ENCODE measurements around the gene LAD1. TPM values are rescaled to one million over a fixed set of nuclear protein-coding genes. Genes with fewer than 3 reads are reported as not detected.

The LAD1 gene
- total and polyA plus RNA-seq, 4 experiments from 2014 or later = 0.17 TPM; not detected in 3

DNA sequence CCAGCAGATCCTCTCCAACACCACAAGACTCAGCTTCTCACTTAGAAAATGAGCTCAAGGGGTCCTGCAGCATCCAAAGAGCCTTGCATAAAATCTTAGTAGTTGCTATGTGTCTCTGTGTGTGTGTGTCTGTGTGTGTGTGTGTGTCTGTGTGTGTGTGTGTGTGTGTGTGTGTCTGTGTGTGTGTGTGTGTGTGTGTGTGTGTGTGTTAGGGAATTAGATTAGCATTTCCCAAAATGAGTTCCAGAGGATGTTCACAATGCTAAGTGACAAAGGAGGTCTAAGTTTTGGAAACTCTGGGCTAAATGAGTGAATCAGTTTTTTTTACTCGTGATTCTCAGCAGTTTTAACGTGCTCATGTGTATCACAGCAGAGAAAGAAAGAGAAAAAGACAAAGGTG, 52.1 kb downstream of the LAD1 start:
- ChIA-PET POLR2A (ENCODE audit: partially characterized antibody) (no interaction called here), CTCF (ENCODE audit: partially characterized antibody) (no interaction called here)
- Mint-ChIP-seq H3K36me3 (no peaks in the 10 kb centered on the region), H3K27ac (no peak overlapping the region), H3K4me1 (no peaks in the 10 kb centered on the region), H3K27me3 (peaks cover 17 to 19% of the 10 kb centered on the region in 2 donors), H3K4me3 (no peak overlapping the region), H3K9me3 (no peaks in the 10 kb centered on the region)
- no peak overlapping the region for H3K27ac ChIP-seq (ENCODE audit: low read depth, low read length)
- DNase-seq = no peak
- H3K36me3 ChIP-seq (ENCODE audit: insufficient read depth, low read length) = no peaks in the 10 kb centered on the region
- intact Hi-C loops (cut with micrococcal nuclease) = no loop called here
- no peaks in the 10 kb centered on the region for H3K4me1 ChIP-seq (ENCODE audit: insufficient read depth, low read length)
- no peaks in the 10 kb centered on the region for H3K27me3 ChIP-seq (ENCODE audit: insufficient read depth, low read length)
- H3K9me3 ChIP-seq (ENCODE audit: control insufficient read depth in 1 of 2, low read length in 2 of 2) = no peaks in the 10 kb centered on the region
- no peak overlapping the region for H3K4me3 ChIP-seq (ENCODE audit: low read length in 2 of 2)

DNA sequence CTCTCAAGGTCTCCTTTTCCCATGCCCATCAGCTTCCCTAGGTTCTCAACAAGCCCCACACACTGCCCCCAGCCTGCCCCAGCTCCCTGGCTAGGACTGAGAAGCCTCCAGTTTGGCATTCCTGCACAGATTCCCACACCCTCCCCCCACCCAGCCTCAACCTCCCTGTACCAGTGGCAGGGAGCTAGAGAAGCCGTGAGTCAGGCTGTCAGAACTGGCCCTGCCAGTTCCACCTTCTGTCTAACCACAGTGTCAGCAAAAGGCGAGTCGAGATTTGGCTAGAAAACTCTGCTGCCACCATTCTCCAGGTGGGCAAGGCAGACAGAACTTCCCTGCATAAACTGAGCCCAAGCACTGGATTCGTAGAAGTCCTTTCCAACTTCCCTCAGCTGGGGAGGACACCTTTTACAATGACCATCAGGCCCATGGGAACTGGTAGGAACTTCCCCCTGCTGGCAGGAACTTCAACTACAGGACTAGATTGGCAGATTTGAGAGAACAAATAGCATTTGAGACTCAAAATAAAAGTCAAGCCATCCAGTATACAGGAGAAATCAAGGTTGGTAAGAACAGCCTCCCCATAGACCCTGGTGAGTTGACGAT, 52.7 kb downstream of the LAD1 start:
- POLR2A ChIA-PET (ENCODE audit: partially characterized antibody) = no interaction called here
- Histone ChIP-seq H3K9me3 (ENCODE audit: control insufficient read depth in 1 of 2, low read length in 2 of 2) (no peaks in the 10 kb centered on the region), H3K4me3 (ENCODE audit: low read length in 2 of 2) (no peak overlapping the region), H3K27me3 (ENCODE audit: insufficient read depth, low read length) (no peaks in the 10 kb centered on the region), H3K27ac (ENCODE audit: low read depth, low read length) (no peak overlapping the region), H3K4me1 (ENCODE audit: insufficient read depth, low read length) (no peaks in the 10 kb centered on the region), H3K36me3 (ENCODE audit: insufficient read depth, low read length) (no peaks in the 10 kb centered on the region)
- Mint-ChIP-seq H3K9me3 (no peaks in the 10 kb centered on the region), H3K27me3 (peaks cover 14 to 17% of the 10 kb centered on the region in 2 donors), H3K4me3 (no peak overlapping the region), H3K27ac (no peak overlapping the region), H3K36me3 (no peaks in the 10 kb centered on the region), H3K4me1 (no peaks in the 10 kb centered on the region)
- DNase-seq = no peak
- CTCF ChIA-PET (ENCODE audit: partially characterized antibody) = no interaction called here
- intact Hi-C loops (cut with micrococcal nuclease) = no loop called here

DNA sequence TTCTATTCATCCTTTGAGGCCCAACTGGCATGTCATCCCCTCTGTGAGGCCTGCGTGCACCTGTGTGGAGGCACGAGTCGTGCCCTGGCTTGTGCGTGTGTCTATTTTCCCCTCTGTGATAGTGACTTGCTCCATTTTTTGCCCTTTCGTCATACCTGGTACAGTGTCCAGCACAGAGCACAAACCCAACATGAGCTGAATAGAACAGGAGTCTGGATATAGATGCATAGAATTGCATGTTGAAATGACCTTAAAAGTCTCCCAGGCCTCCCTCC, 54.1 kb downstream of the LAD1 start:
- no peak overlapping the region for H3K27ac Mint-ChIP-seq
- Histone ChIP-seq H3K27me3 (ENCODE audit: insufficient read depth, low read length) (no peaks in the 10 kb centered on the region), H3K4me1 (ENCODE audit: insufficient read depth, low read length) (no peaks in the 10 kb centered on the region), H3K36me3 (ENCODE audit: insufficient read depth, low read length) (no peaks in the 10 kb centered on the region), H3K4me3 (ENCODE audit: low read length in 2 of 2) (no peak overlapping the region), H3K27ac (ENCODE audit: low read depth, low read length) (no peak overlapping the region), H3K9me3 (ENCODE audit: control insufficient read depth in 1 of 2, low read length in 2 of 2) (no peaks in the 10 kb centered on the region)
- H3K4me3 Mint-ChIP-seq = no peak overlapping the region
- H3K9me3 Mint-ChIP-seq = peaks cover 0 to 4% (median 0%) of the 10 kb centered on the region in 8 donors
- intact Hi-C loops (cut with micrococcal nuclease) = no loop called here
- H3K27me3 Mint-ChIP-seq = peaks cover 13% of the 10 kb centered on the region in 2 donors
- H3K36me3 Mint-ChIP-seq = no peaks in the 10 kb centered on the region
- no peaks in the 10 kb centered on the region for H3K4me1 Mint-ChIP-seq
- ChIA-PET CTCF (ENCODE audit: partially characterized antibody) (no interaction called here), POLR2A (ENCODE audit: partially characterized antibody) (no interaction called here)
- DNase-seq = no peak

DNA sequence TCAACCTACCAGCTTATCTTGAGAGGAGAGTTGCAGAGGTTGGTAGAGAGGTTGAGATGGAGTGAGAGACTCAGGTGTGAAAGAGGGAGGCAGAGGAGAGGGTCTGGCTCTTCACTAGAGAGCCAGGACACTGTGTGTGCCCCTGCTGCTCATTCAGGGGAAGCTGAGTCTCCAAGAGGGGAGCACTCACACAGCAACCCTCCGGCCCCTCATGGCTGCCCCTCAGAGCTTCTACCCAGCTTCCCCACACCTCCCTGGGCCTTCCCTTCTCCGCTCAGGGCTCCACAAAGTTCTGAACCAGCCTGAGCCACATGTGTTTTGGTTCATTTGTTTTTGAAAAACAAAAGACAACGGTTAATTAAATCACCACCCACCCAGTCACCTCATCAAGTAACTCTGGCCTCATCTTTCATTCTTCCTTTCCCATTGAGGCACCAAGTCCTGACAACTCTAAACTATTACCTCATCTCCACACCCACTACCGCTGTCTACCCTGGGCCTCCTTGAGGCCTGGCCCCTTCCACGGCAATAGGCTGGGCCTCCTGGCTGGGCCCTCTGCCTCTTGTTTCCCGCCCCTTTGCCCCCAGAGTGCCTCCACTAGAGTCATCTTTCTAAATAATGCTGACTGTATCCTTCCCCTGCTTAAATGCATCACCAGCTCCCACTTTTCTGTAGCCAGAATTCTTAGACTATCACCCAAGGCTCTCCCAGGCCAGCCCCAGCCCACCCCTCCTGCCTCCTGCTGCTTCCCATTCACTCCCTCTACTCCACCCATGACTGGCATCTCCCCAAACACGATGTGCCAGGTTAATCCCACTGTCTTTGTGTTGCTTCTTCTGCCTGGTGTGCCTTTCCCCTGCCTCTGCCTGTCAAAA, 54.7 kb downstream of the LAD1 start:
- DNase-seq = no peak
- H3K9me3 ChIP-seq (ENCODE audit: control insufficient read depth in 1 of 2, low read length in 2 of 2) = no peaks in the 10 kb centered on the region
- no peak overlapping the region for H3K27ac ChIP-seq (ENCODE audit: low read depth, low read length)
- Mint-ChIP-seq H3K4me3 (no peak overlapping the region), H3K27ac (no peak overlapping the region), H3K36me3 (no peaks in the 10 kb centered on the region), H3K27me3 (peaks cover 12 to 14% of the 10 kb centered on the region in 2 donors), H3K4me1 (no peaks in the 10 kb centered on the region), H3K9me3 (peaks cover 0 to 4% (median 0%) of the 10 kb centered on the region in 8 donors)
- H3K27me3 ChIP-seq (ENCODE audit: insufficient read depth, low read length) = no peaks in the 10 kb centered on the region
- intact Hi-C loops (cut with micrococcal nuclease) = no loop called here
- ChIA-PET POLR2A (ENCODE audit: partially characterized antibody) (no interaction called here), CTCF (ENCODE audit: partially characterized antibody) (no interaction called here)
- no peaks in the 10 kb centered on the region for H3K4me1 ChIP-seq (ENCODE audit: insufficient read depth, low read length)
- no peaks in the 10 kb centered on the region for H3K36me3 ChIP-seq (ENCODE audit: insufficient read depth, low read length)
- H3K4me3 ChIP-seq (ENCODE audit: low read length in 2 of 2) = no peak overlapping the region

DNA sequence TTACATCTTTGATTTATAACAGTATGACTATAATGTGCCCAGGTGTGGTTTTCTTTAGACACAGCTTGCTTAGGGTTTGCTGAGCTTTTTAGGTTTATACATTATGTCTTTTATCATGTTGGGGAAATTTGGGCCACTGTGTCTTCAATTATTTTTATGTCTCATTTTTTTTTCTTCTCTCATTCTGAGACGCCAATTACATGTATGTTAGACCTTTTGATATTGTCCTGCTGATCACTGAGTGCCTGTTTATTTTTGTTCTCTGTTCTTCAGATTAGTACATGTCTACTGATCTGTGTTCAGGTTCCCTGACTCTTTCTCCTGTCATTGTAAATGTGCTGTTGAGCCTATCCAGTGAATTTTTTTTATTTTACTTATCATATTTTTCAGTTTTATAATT, 57.7 kb downstream of the LAD1 start:
- no peaks in the 10 kb centered on the region for H3K36me3 Mint-ChIP-seq
- intact Hi-C loops (cut with micrococcal nuclease) = no loop called here
- ChIA-PET POLR2A (ENCODE audit: partially characterized antibody) (no interaction called here), CTCF (ENCODE audit: partially characterized antibody) (no interaction called here)
- H3K4me1 Mint-ChIP-seq = no peaks in the 10 kb centered on the region
- Histone ChIP-seq H3K36me3 (ENCODE audit: insufficient read depth, low read length) (no peaks in the 10 kb centered on the region), H3K4me1 (ENCODE audit: insufficient read depth, low read length) (no peaks in the 10 kb centered on the region), H3K27me3 (ENCODE audit: insufficient read depth, low read length) (no peaks in the 10 kb centered on the region), H3K27ac (ENCODE audit: low read depth, low read length) (no peak overlapping the region), H3K9me3 (ENCODE audit: control insufficient read depth in 1 of 2, low read length in 2 of 2) (no peaks in the 10 kb centered on the region), H3K4me3 (ENCODE audit: low read length in 2 of 2) (no peak overlapping the region)
- peaks cover 0 to 4% (median 0%) of the 10 kb centered on the region in 8 donors for H3K9me3 Mint-ChIP-seq
- no peak for DNase-seq
- no peak overlapping the region for H3K4me3 Mint-ChIP-seq
- H3K27ac Mint-ChIP-seq = no peak overlapping the region
- H3K27me3 Mint-ChIP-seq = peaks cover 10% of the 10 kb centered on the region in 2 donors

DNA sequence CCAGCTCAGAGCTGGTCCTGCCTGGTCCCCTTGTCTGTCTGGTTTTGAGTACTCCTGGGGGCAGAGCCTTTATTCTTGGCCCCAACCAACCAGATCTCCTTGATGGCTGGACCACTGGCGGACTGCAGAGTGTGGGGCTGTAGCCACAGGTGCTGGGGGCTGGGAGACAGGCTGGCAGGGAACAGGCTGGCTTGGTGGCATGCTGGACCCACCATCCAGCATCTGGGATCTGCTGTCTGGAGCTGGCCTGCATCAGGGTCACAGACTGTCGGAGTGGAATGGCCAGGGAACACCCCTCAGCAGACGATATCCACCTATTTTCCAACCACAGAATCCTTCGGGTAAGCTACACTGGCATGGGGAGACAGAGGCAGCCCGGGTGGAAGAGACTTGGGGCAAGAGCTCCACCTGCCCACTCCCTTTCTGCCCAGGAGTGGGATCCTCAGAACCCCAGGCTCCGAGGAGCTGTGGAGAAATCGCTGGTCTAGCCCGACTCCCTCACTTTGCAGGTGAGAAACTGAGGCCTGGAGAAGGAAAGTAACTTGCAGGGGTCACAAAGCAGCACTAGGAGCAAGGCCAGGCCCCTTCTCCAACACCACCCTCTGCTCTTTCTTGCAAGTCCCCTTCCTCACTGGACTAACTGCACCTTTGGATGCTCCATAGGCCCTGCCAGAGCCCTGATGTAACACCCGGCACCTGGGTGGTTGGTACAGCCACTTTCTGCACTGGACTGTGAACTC, 62.2 kb downstream of the LAD1 start:
- H3K9me3 Mint-ChIP-seq = peaks cover 0 to 4% (median 0%) of the 10 kb centered on the region in 8 donors
- H3K4me3 Mint-ChIP-seq = no peak overlapping the region
- Histone ChIP-seq H3K9me3 (ENCODE audit: control insufficient read depth in 1 of 2, low read length in 2 of 2) (no peaks in the 10 kb centered on the region), H3K4me3 (ENCODE audit: low read length in 2 of 2) (no peak overlapping the region), H3K4me1 (ENCODE audit: insufficient read depth, low read length) (no peaks in the 10 kb centered on the region), H3K27me3 (ENCODE audit: insufficient read depth, low read length) (no peaks in the 10 kb centered on the region), H3K27ac (ENCODE audit: low read depth, low read length) (no peak overlapping the region), H3K36me3 (ENCODE audit: insufficient read depth, low read length) (no peaks in the 10 kb centered on the region)
- no peak for DNase-seq
- intact Hi-C loops (cut with micrococcal nuclease) = no loop called here
- no peak overlapping the region for H3K27ac Mint-ChIP-seq
- CTCF ChIA-PET (ENCODE audit: partially characterized antibody) = no interaction called here
- no peaks in the 10 kb centered on the region for H3K36me3 Mint-ChIP-seq
- H3K4me1 Mint-ChIP-seq = no peaks in the 10 kb centered on the region
- peaks cover 5% of the 10 kb centered on the region in 2 donors for H3K27me3 Mint-ChIP-seq
- POLR2A ChIA-PET (ENCODE audit: partially characterized antibody) = no interaction called here

DNA sequence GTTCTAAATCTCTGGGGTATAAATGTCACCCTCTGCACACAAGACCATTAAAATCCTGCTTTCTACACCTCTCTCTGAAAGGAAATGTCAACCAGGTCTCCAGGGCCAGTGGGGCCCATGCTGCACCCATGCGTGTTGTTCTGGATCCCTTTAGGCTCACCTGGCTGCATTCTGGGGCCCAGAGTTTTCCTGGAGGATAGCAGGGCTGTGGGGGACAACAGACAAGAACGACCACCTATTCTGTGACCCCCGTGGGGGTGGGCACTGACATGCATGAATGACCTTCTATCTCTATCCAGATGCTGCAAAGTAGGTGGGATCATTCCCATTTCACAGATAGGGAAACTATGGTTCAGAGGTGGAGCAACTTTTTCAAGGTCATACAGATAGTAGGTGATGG, 63.2 kb downstream of the LAD1 start:
- intact Hi-C loops (cut with micrococcal nuclease) = no loop called here
- ChIA-PET POLR2A (ENCODE audit: partially characterized antibody) (no interaction called here), CTCF (ENCODE audit: partially characterized antibody) (no interaction called here)

More for the DNA sequence above, 63.2 kb downstream of the LAD1 start:
- Mint-ChIP-seq H3K27me3 (peaks cover 5% of the 10 kb centered on the region in 2 donors), H3K4me3 (no peak overlapping the region), H3K4me1 (no peaks in the 10 kb centered on the region), H3K27ac (no peak overlapping the region), H3K36me3 (no peaks in the 10 kb centered on the region), H3K9me3 (no peaks in the 10 kb centered on the region)
- H3K36me3 ChIP-seq (ENCODE audit: insufficient read depth, low read length) = no peaks in the 10 kb centered on the region
- H3K9me3 ChIP-seq (ENCODE audit: control insufficient read depth in 1 of 2, low read length in 2 of 2) = no peaks in the 10 kb centered on the region
- no peaks in the 10 kb centered on the region for H3K27me3 ChIP-seq (ENCODE audit: insufficient read depth, low read length)
- no peak for DNase-seq
- H3K4me1 ChIP-seq (ENCODE audit: insufficient read depth, low read length) = no peaks in the 10 kb centered on the region
- no peak overlapping the region for H3K27ac ChIP-seq (ENCODE audit: low read depth, low read length)
- no peak overlapping the region for H3K4me3 ChIP-seq (ENCODE audit: low read length in 2 of 2)

All from CD4-positive, alpha-beta memory T cell (primary cell).